HG02981 (cell line): Measurements from ENCODE around the gene CD244.

Source experiments
- ATAC-seq: cut with Tn5 transposase; IDR thresholded peaks from one replicate; pipeline ENCODE4 v1.9.1; 2021; ENCODE audit warnings: mild to moderate bottlenecking, moderate library complexity; ENCODE audit not compliant: unreplicated experiment

The CD244 gene

GRCh38 chr1:160814316-160814715 lies 48.4 kb downstream of the CD244 start:
- no peak for ATAC-seq

- no peak for ATAC-seq
Observed at GRCh38 chr1:160813215-160813614, 49.5 kb downstream of the CD244 start.

GRCh38 chr1:160811147-160811546 lies 51.5 kb downstream of the CD244 start:
- ATAC-seq: no peak

GRCh38 chr1:160810486-160810885 lies 52.2 kb downstream of the CD244 start:
- no peak for ATAC-seq

GRCh38 chr1:160808289-160808688 lies 54.4 kb downstream of the CD244 start:
- no peak for ATAC-seq

GRCh38 chr1:160807738-160808137 lies 54.9 kb downstream of the CD244 start:
- ATAC-seq: no peak

- no peak for ATAC-seq
Observed at GRCh38 chr1:160807247-160807646, 55.4 kb downstream of the CD244 start.

GRCh38 chr1:160806784-160807183 lies 55.9 kb downstream of the CD244 start:
- no peak for ATAC-seq

GRCh38 chr1:160806109-160806665 lies 56.5 kb downstream of the CD244 start:
- ATAC-seq: no peak

- ATAC-seq: no peak
Observed at GRCh38 chr1:160801836-160802580, 60.7 kb downstream of the CD244 start.

GRCh38 chr1:160800645-160801408 lies 61.9 kb downstream of the CD244 start:
- no peak for ATAC-seq

GRCh38 chr1:160800142-160800541 lies 62.5 kb downstream of the CD244 start:
- ATAC-seq: no peak

- ATAC-seq: no peak
Observed at GRCh38 chr1:160799641-160800040, 63.0 kb downstream of the CD244 start.

GRCh38 chr1:160798439-160798838 lies 64.2 kb downstream of the CD244 start:
- no peak for ATAC-seq

GRCh38 chr1:160797861-160798273 lies 64.8 kb downstream of the CD244 start:
- no peak for ATAC-seq

GRCh38 chr1:160797271-160797709 lies 65.4 kb downstream of the CD244 start:
- peak; percentile 26 for ATAC-seq

GRCh38 chr1:160795951-160796383 lies 66.7 kb downstream of the CD244 start, which contains the start of gene LY9:
TSS of gene LY9 (plus strand) at chr1:160796174. CDS start at chr1:160796188, 14 bp downstream.
- peak; percentile 85 for ATAC-seq

GRCh38 chr1:160794376-160794775 lies 68.3 kb downstream of the CD244 start:
- no peak for ATAC-seq

GRCh38 chr1:160789702-160790611 lies 72.7 kb downstream of the CD244 start:
- peak; percentile 87 for ATAC-seq

- no peak for ATAC-seq
Observed at GRCh38 chr1:160789051-160789701, 73.5 kb downstream of the CD244 start.
